Inflammatory macrophage treated with lipopolysaccharide for 1 hour (primary cell): ENCODE results near the gene AK8.

ENCODE experiments used
- DNase-seq, 2 donors: peaks; one replicate each; pipeline ENCODE4 v3.0.0-alpha.2; 2020 to 2022

The AK8 gene

GRCh38 chr9:132857616-132858342, 20.3 kb downstream of the AK8 start:
- DNase-seq = no peak

- DNase-seq = no peak
Observed at GRCh38 chr9:132857031-132857430, 21.1 kb downstream of the AK8 start.

GRCh38 chr9:132855904-132856303, 22.2 kb downstream of the AK8 start:
- no peak for DNase-seq

GRCh38 chr9:132854832-132855231, 23.3 kb downstream of the AK8 start:
- DNase-seq = no peak

GRCh38 chr9:132853482-132853881, 24.6 kb downstream of the AK8 start:
- DNase-seq = no peak

- no peak for DNase-seq
Observed at GRCh38 chr9:132849185-132849706, 28.8 kb downstream of the AK8 start.

- no peak for DNase-seq
Observed at GRCh38 chr9:132846918-132847515, 31.1 kb downstream of the AK8 start.

- DNase-seq = no peak
Observed at GRCh38 chr9:132846109-132846917, 31.8 kb downstream of the AK8 start.

DNA sequence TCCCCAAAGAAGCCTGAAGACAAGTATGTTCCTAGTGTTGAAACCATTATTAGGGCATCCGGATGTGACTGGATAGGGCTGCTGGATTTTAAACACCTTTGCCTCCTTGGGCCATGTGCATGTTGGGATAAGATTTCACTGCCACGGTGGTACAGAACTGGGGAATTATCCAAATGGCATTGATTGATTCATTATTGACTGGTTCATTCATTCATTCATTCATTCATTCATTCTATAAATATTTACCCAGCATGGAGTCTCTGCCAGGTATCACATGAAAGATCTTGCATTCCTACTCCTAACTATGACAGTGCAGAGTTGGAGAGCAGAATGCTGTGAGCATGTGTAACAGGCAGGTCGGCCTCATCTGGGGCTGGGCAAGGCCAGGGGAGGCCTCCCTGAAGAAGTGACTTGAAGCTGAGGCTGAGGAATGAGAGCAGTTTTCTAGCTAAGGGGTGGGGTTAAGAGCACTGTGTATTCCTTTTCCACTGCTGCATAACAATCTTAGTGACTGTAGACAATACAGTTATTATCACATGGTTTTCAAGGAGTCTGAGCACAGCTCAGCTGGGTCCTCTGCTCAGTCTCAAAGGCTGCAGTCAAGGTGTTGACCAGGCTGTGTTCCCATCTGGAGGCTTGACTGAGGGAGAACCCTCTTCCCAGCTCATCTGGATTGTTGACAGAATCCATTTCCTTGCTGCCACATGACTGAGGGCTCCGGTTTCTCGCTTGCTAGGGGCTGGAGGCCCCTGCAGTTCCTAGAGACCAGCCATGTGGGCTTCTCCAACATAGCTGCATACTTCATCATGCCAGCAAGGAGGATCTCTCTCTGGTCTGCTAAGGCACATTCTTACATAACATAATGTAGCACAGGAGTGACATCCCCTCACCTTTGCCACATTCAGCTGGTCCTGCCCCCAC, 35.7 kb downstream of the AK8 start:
- no peak for DNase-seq

DNA sequence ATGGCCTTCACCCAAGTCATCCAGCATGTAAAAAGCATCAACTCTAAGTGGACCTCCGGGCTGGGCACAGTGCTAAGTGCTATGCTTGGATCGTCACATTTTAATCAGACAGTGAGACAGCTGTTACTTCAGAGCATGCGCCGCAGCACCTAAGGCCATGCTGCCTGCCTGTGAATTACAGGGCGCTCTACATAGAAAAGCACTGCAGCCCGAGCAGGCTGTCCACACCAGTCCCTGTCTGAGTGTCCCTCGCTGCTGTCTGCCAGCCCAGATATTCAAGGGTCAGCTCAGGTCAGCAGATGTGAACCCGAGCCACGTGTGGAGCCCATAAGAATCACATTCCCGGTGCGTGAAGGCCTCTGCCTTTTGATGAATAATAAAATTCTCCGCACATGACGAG, 37.1 kb downstream of the AK8 start:
- DNase-seq = no peak

DNA sequence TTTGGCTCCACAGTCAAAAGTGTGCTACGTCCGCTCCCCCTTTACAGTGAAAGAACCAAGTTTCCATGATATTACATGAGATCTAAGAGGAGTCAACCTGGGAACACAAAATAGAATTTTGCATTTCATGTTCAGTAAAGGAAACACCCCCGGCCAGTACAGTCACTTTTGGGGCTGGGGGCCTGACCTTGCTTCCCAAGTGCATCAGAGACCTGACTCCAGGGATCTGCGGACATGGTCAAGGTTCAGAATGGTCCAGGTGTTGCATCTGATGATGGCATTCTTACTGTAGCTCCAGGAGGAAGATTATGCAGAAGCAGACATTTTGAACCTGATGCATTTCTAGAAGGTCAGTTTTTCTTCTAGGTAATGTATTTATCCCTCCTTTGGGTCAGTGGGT, 39.8 kb downstream of the AK8 start:
- DNase-seq = no peak

DNA sequence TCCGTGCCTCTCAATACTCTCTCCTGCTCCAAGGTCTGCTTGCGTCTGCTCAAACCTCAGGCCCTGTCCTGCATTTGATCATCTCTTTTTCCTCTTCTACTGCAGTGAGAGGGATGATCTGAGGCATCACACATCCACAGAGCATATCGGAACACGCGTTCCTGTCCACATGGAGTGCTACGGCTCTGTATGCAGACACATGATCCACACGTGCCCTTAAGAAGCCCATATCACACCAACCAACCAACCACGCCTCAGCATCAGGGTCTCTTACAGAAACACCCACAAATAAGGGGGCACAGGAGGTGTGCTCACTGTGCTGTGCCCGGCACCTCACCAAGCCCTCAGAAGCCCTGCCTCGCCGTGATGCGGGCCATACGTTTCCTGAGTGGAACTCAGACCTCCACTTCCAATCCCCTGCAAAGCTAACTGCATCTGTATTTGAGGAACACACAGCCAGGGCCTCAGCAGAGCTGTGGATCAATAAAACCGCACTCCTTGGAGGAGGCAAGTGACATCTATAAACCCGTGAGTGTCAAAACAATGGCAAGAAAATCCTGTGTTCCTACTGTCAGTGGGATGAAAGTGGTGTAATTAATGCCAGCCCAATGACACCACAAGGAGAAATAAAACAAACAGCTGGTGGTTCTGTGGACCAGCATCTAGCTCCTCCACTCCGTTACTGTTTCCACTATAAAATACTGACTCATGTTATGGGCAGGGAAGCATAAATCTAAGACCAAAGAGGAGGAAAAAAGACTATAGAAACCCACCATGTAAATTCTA, 40.4 kb downstream of the AK8 start:
- DNase-seq = no peak

- no peak for DNase-seq
Observed at GRCh38 chr9:132834343-132834742, 43.7 kb downstream of the AK8 start.

DNA sequence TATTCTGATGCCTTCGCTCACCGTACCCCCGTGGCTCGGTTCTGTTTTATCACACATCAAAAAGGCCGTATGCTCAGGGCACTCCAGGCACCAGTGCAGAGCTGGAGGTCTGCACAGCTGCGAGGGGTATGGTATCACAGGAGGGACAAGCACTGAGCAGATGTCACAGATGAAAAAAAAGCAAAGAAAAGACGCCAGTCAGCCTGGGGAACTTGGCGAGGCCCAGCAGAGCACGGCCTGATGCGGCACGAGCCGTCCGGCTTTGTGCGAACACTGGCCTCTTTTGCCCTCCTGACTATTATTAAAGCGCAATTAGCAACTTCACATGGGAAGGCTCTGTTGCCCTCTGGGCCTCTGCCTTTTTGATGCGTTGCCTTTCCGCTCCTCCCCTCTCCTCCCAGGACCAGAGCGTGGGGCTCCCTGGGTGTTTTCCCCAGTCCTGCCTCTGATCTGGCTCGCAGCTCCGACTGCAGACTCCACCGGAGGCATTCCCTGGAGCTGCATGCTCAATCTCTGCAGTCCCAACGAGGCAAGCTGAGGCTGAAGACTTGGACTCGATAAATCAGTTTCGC, 44.4 kb downstream of the AK8 start:
- no peak for DNase-seq

DNA sequence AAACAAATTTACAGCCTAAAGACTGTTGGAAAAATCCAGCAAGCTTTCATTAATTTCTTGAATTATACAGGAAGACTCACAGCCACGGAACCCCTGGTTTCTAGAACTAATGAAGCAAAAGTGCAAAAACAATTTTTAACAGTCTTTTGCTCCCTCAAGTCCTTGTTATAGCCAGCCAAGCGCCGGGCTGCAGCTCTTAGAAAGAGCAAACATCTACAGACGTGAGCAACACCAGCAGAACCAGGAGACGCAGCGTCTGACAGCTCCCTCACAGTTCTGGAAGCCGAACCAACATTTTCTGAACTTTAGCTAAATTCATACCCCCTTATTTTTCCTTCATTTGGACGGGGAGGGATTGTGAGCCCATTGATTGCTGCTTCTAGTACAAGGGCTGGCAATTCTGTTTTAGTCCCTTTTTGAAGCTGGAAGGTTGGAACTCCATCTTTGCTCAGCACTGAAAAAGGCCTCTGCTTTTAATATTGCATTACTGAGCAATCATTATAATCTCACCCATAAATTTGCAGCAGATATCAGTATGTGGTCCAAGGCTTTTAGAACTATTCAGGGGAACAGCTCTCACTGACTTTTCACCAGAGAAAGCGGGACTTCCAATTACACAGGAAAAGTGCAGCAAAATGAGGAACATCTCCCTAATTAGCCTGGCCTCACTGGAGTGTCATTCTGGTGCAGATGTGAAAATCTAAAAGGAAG, 45.8 kb downstream of the AK8 start:
- no peak for DNase-seq

DNA sequence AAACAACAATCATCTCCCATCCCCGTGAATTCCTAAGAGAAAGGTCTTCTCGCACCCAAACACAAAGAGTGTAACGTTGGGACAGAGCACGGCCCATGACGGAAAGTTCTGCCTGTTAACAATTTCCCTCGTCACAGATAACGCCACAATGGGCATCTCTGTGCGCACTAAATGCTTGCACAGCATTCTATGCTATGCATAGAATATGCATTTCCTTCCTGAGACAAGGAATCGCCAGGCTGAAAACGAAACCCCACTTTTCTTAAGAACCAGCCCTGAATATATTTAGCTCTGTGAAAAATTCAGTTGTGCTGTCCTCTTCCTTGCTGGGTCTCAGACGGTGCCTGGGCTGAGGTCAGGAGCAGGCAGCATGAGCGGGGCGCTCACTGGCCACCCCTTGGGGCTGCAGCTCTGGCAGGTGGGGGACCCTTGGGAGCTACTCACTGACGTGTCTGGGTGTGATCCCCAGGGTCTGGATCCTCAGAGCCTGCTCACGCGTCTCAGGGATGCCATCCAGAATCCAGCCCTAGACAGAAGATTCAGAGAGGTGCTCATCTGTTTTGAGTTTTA, 49.8 kb downstream of the AK8 start:
- no peak for DNase-seq

DNA sequence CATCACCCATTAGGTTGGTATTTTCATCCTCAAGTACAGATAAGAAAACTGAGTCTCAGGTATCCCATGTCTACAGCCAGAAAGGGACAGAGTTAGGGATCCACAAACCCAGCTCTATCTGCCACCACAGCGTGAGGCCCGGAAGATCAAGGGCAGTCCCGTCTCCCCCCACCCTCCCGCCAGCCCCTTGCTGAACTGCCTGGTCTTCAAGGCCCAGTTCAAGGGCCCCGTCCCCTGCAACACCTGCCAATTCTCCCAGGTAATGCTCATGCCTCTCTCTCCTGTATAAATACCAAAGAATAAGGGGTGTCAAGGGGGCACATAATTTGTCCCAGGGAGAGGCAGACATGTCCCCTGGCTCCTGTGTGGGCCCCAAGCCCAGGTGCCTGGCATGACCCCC, 50.7 kb downstream of the AK8 start:
- DNase-seq = no peak

- no peak for DNase-seq
Observed at GRCh38 chr9:132826621-132827365, 51.3 kb downstream of the AK8 start.

DNA sequence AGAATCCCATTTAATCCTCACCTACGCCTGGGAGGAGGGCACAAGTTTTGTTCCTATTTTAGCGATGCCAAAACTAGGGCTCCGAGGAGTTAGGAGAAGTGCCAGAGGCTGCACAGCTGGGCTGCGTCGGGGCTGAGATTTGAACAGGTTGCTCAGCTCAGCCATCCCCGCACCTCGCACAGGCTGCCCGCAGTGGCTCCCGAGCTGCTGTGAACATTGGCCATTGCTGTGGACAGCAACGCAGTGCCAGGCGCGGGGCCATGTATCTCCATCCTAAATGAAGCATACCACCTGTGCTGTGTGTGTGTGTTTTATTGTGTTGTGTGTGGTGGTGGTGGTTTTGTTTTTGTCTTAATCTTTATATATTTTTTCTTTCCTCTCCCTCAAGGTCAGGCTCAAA, 52.0 kb downstream of the AK8 start:
- DNase-seq = no peak

DNA sequence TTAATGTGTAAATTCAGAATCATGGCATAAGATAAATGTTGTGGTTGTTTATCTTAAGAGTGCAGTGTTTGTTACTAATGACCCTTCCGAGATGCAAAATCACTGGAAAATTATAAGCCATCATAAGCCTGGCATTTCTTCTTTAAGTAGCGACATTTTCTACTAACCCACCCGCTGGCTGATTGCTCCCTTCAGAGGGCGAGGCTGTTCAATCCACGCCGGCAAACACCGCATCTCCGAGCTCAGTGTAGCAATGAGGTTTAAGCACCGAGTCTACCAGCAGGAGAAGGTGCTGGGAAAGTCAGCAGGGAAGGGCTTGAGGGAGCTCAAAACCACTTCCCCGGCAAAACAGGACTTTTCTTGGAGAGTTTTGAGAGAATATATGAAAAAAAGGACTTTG, 52.7 kb downstream of the AK8 start:
- DNase-seq = no peak
